Gastroesophageal sphincter (tissue), 4 donors: ENCODE results near the gene AXIN1. TPM values are rescaled to one million over a fixed set of nuclear protein-coding genes. Genes with fewer than 3 reads are reported as not detected.

ENCODE experiments used
- ATAC-seq: fragments of 150-250 bp; one replicate; pipeline ENCODE4 v1.9.1; 2016; ENCODE audit warnings: mild to moderate bottlenecking, moderate library complexity
- H3K27ac ChIP-seq, 4 donors: fragments of 200-600 bp; sonication (generic) in 3 of 4; 1 replicate in 3 of 4; 2 replicates in 1 of 4; pipeline ENCODE4 v1.5.1; 2016 to 2019
- H3K27me3 ChIP-seq: fragments of 200-600 bp; sonication (generic); one replicate; pipeline ENCODE4 v1.5.1; 2019
- H3K36me3 ChIP-seq, 2 donors: fragments of 200-600 bp; sonication (generic); one replicate each; pipeline ENCODE4 v1.5.1; 2019; ENCODE audit warnings: control low read depth in 1 of 2
- H3K4me1 ChIP-seq, 3 donors: fragments of 200-600 bp; sonication (generic); 1 replicate in 2 of 3; 2 replicates in 1 of 3; pipeline ENCODE4 v1.5.1; 2016 to 2019; ENCODE audit warnings: control low read depth in 2 of 3
- H3K4me3 ChIP-seq, 2 donors: fragments of 200-600 bp; sonication (generic); one replicate each; pipeline ENCODE4 v1.5.1; 2019; ENCODE audit warnings: mild to moderate bottlenecking in 1 of 2, moderate library complexity in 1 of 2
- H3K9me3 ChIP-seq, 3 donors: fragments of 200-600 bp; sonication (generic); one replicate each; pipeline ENCODE4 v1.5.1; 2017 to 2019; ENCODE audit warnings: control low read depth in 2 of 3
- EP300 ChIP-seq: sonication (generic); formaldehyde crosslinking; IDR thresholded peaks from one replicate; pipeline ENCODE4 v1.6.1; 2017; ENCODE audit warnings: antibody characterized with exemption, mild to moderate bottlenecking
- POLR2A ChIP-seq, 2 donors: fragments of 450-650 bp; IDR thresholded peaks; one replicate each; pipeline ENCODE4 v1.6.1; 2017; ENCODE audit warnings: antibody characterized with exemption in 2 of 2, mild to moderate bottlenecking in 2 of 2, moderate library complexity in 1 of 2
- POLR2AphosphoS5 ChIP-seq: sonication (generic); formaldehyde crosslinking; IDR thresholded peaks from one replicate; pipeline ENCODE4 v1.6.1; 2017; ENCODE audit warnings: antibody characterized with exemption
- WGBS, 2 donors: methylation state at CpG; one replicate each; pipeline ENCODE4 v1.1.5; 2018; ENCODE audit warnings: low coverage in 1 of 2; 5-methylcytosine and 5-hydroxymethylcytosine counted together
- total RNA-seq, 4 donors: library from RNA; depleted of rRNA; stranded (reverse); fragments of >200 nt; gene quantifications; one replicate each; pipeline ENCODE4 v1.1.0, GENCODE V29; 2016
- TF ChIP-seq, protein P1 (sequence below), 4 experiments: fragments of 200-600 bp in 2 of 4; fragments of 450-650 bp in 2 of 4; sonication (generic) in 1 of 4; IDR thresholded peaks; one replicate each; pipeline ENCODE4 v1.5.1; 2017 to 2019; ENCODE audit warnings: antibody characterized with exemption in 4 of 4, mild to moderate bottlenecking in 2 of 4, moderate library complexity in 2 of 4

Gene AXIN1
- total RNA-seq, 4 donors from 2014 or later = 26.0 to 58.8 (median 32.9) TPM

DNA sequence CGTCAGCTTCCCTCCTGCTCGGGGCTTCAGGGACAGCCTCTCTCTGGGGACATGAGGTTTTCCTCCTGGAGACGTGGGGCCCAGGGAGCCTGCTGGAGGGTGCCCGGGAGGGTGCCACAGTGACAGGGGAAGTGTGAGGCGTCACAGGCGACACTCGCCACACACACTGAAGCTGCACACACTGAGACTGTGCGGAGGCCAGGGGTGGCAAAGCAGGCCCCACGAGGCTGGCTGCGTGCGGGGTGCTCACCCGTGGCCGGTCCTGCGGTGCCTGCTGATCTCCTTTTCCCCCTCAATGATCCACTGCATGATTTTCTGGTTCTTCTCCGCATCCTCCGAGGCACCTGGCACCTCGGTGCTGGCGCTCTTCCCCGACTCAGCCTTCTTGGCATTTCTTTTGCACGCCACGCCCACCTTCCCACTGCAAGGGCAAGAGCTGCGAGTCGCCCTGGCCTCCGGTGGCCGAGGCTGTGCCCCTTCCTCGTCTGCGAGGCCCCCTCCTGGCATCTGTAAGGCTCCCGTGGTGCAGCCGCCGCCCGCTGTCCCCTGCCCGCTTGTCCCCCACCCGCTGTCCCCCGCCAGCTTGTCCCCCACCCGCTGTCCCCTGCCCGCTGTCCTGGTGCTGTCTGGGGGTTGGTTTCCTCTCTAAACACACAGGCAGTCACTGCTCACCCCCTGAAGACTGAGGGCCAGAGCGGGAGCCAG lies 55.6 kb downstream of the AXIN1 start:
- Histone ChIP-seq H3K27ac (no peak overlapping the region), H3K27me3 (no peaks in the 10 kb centered on the region), H3K4me3 (no peak overlapping the region), H3K4me1 (no peaks in the 10 kb centered on the region), H3K36me3 (peaks cover 0 to 68% of the 10 kb centered on the region in 2 donors), H3K9me3 (no peaks in the 10 kb centered on the region)
- WGBS, 2 donors = 80 to 88% methylated on average over 2 to 12 of the region's 37 CpGs
- TF ChIP-seq POLR2A (IDR thresholded peaks at IDR 0.05) (no peak), POLR2AphosphoS5 (no peak), EP300 (no peak)
- TF ChIP-seq, protein P1, sequence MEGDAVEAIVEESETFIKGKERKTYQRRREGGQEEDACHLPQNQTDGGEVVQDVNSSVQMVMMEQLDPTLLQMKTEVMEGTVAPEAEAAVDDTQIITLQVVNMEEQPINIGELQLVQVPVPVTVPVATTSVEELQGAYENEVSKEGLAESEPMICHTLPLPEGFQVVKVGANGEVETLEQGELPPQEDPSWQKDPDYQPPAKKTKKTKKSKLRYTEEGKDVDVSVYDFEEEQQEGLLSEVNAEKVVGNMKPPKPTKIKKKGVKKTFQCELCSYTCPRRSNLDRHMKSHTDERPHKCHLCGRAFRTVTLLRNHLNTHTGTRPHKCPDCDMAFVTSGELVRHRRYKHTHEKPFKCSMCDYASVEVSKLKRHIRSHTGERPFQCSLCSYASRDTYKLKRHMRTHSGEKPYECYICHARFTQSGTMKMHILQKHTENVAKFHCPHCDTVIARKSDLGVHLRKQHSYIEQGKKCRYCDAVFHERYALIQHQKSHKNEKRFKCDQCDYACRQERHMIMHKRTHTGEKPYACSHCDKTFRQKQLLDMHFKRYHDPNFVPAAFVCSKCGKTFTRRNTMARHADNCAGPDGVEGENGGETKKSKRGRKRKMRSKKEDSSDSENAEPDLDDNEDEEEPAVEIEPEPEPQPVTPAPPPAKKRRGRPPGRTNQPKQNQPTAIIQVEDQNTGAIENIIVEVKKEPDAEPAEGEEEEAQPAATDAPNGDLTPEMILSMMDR (IDR thresholded peaks at IDR 0.05) = no peak
- no peak for ATAC-seq

DNA sequence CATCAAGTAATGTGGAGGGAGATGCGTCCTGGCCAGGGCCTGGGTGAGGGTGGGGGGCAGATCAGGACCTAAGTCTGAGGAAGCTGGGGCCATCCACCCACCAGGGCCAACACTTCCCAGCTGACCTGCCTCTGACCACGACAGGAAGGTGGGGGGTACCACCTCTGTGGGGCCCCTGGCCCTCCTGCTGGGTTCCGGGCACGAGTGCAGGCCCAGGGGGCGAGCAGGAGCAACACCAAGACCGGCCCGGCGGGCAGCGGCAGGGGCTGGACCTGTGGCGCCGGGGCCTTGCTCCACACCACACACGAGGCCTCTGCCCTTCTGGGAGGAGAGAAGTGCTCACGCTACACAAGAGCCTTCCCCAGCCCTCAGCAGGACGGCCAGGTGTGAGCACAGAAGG lies 56.2 kb downstream of the AXIN1 start:
- no CpG with 5 or more reads among the region's 14 CpGs for WGBS, 2 donors
- no peak overlapping the region for H3K4me3 ChIP-seq
- TF ChIP-seq POLR2AphosphoS5 (no peak), EP300 (no peak), POLR2A (IDR thresholded peaks at IDR 0.05) (no peak)
- TF ChIP-seq, protein P1 (IDR thresholded peaks at IDR 0.05) = no peak
- no peaks in the 10 kb centered on the region for H3K27me3 ChIP-seq
- no peaks in the 10 kb centered on the region for H3K9me3 ChIP-seq
- no peaks in the 10 kb centered on the region for H3K4me1 ChIP-seq
- no peak overlapping the region for H3K27ac ChIP-seq
- H3K36me3 ChIP-seq = peaks cover 0 to 68% of the 10 kb centered on the region in 2 donors
- no peak for ATAC-seq

DNA sequence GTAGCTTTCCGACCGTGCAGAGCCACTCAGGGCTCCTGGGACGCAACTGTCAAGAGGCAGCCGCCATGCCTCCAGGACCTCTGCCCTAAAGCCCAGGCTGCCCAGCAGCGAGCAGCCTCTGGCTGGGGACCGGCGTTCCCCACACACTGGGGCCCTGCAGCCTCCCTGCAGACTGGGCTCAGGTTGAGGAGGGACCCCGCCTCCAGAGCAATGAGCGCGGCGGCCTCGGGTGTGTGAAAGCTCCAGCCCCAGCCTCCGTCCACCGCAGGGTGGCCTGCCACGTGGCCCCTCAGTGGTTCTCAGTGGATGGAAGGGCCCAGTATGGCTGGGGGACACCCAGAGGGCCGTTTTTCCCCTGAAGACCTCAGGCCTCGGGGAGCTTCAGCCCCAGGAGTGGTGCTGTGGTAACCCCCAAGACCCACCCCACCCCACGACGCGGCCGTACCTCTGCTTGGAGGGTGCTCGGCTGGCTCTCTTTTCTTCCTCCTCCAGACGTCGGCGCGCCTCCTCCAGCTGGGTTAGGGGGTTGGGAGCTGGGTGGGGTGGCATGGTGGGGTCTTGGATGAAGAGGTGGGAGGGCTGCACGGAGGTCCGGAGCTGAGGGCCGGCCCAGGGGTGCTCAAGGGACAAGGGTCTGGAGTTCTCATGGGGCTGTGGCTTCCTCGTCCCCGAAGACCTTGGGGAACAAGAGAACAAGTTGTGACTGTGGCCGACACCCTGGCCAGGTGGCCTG lies 59.3 kb downstream of the AXIN1 start:
- H3K36me3 ChIP-seq = peaks cover 0 to 87% of the 10 kb centered on the region in 2 donors
- TF ChIP-seq, protein P1 (IDR thresholded peaks at IDR 0.05) = no peak
- TF ChIP-seq POLR2AphosphoS5 (no peak), POLR2A (IDR thresholded peaks at IDR 0.05) (no peak), EP300 (no peak)
- WGBS, 2 donors = no CpG with 5 or more reads among the region's 32 CpGs

DNA sequence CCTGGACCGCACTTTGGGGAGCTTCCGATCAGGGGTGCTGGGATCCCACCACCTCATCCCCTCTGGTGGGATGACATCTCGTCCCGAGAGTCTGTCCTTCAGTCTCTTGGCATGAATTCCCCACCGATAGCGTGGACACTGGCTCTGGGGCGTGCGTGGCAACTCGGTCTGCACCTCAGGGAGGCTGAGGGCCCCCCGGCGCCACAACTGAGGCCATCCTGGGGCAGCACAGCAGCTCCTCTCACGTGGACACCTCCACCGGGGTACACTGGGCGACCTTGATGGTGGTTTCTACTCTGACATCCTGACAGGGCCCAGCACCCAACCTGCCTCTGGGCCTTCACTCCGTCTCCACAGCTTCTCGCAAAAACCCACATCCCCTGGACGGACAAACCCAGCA lies 61.0 kb downstream of the AXIN1 start:
- no peak for ATAC-seq
- Histone ChIP-seq H3K4me1 (no peaks in the 10 kb centered on the region), H3K4me3 (no peak overlapping the region), H3K27ac (no peak overlapping the region), H3K36me3 (peaks cover 0 to 87% of the 10 kb centered on the region in 2 donors), H3K9me3 (no peaks in the 10 kb centered on the region), H3K27me3 (no peaks in the 10 kb centered on the region)
- TF ChIP-seq POLR2AphosphoS5 (no peak), EP300 (no peak), POLR2A (IDR thresholded peaks at IDR 0.05) (no peak)
- TF ChIP-seq, protein P1 (IDR thresholded peaks at IDR 0.05) = no peak
- 94% methylated on average over 5 of the region's 17 CpGs; no CpG with 5 or more reads in 1 of the 2 donors for WGBS, 2 donors

More for the DNA sequence above, 59.3 kb downstream of the AXIN1 start:
- no peak for ATAC-seq
- Histone ChIP-seq H3K27me3 (no peaks in the 10 kb centered on the region), H3K4me1 (no peaks in the 10 kb centered on the region), H3K4me3 (no peak overlapping the region), H3K9me3 (no peaks in the 10 kb centered on the region), H3K27ac (no peak overlapping the region)
